Suppressor macrophage (primary cell): Measurements from ENCODE around the gene SHANK2.

Source experiments
- DNase-seq, 4 experiments: peaks; one replicate each; pipeline ENCODE4 v3.0.0-alpha.2; 2020 to 2022
- total RNA-seq, 17 experiments: gene quantifications; one replicate each; lab custom pipeline; 2026; ENCODE audit warnings: mixed read lengths in 6 of 17, inconsistent platforms in 3 of 17; lab: John Stamatoyannopoulos, UW

SHANK2 gene
- 0 to 9.0 (median 0) reads per million in 17 experiments for total RNA-seq

GRCh38 chr11:71252269-71252769 lies at the start of gene SHANK2:
TSS of gene SHANK2 (minus strand) at chr11:71252577. CDS start at chr11:71147326, 105,251 bp downstream.
- DNase-seq, result no peak

GRCh38 chr11:71301858-71302533 lies 49.6 kb upstream of the SHANK2 start:
- no peak for DNase-seq

GRCh38 chr11:71301046-71301857 lies 48.9 kb upstream of the SHANK2 start:
- DNase-seq, result no peak

GRCh38 chr11:71300187-71300586 lies 47.8 kb upstream of the SHANK2 start:
- DNase-seq, result no peak

GRCh38 chr11:71298761-71299181 lies 46.4 kb upstream of the SHANK2 start:
- DNase-seq, result no peak

- no peak for DNase-seq
Observed at GRCh38 chr11:71298016-71298550, 45.7 kb upstream of the SHANK2 start.

GRCh38 chr11:71294846-71295600 lies 42.6 kb upstream of the SHANK2 start:
- DNase-seq, result no peak

GRCh38 chr11:71293961-71294782 lies 41.8 kb upstream of the SHANK2 start:
- DNase-seq, result no peak

- DNase-seq, result no peak
Observed at GRCh38 chr11:71286701-71287643, 34.6 kb upstream of the SHANK2 start.

GRCh38 chr11:71285111-71285510 lies 32.7 kb upstream of the SHANK2 start:
- DNase-seq, result no peak

- DNase-seq, result no peak
Observed at GRCh38 chr11:71284525-71285092, 32.2 kb upstream of the SHANK2 start.

- DNase-seq, result no peak
Observed at GRCh38 chr11:71283971-71284441, 31.6 kb upstream of the SHANK2 start.

- DNase-seq, result no peak
Observed at GRCh38 chr11:71282581-71283351, 30.4 kb upstream of the SHANK2 start.

- no peak for DNase-seq
Observed at GRCh38 chr11:71281831-71282230, 29.5 kb upstream of the SHANK2 start.

- no peak for DNase-seq
Observed at GRCh38 chr11:71281204-71281603, 28.8 kb upstream of the SHANK2 start.

GRCh38 chr11:71279916-71280645 lies 27.7 kb upstream of the SHANK2 start:
- no peak for DNase-seq

- DNase-seq, result no peak
Observed at GRCh38 chr11:71272161-71272560, 19.8 kb upstream of the SHANK2 start.
